Tibial artery (tissue), 4 donors: ENCODE data around the gene METTL17.
A peak's percentile ranks its signal among the peaks of the same experiment; 100 is the strongest.

ENCODE experiments used
- DNase-seq, 2 donors: peaks; one replicate each; pipeline ENCODE4 v3.0.0-alpha.2; 2019
- H3K27ac ChIP-seq, 2 donors: fragments of 200-600 bp; sonication (generic) in 1 of 2; 1 replicate in 1 of 2; 2 replicates in 1 of 2; pipeline ENCODE4 v1.5.1; 2018 to 2019; ENCODE audit warnings: mild to moderate bottlenecking in 1 of 2
- H3K27me3 ChIP-seq, 2 donors: fragments of 200-600 bp; sonication (generic) in 1 of 2; one replicate each; pipeline versions ENCODE4 v1.5.1 to v1.6.0; 2016 to 2019
- H3K36me3 ChIP-seq, 3 donors: fragments of 200-600 bp; sonication (generic) in 2 of 3; one replicate each; pipeline ENCODE4 v1.5.1; 2016 to 2019; ENCODE audit warnings: mild to moderate bottlenecking in 2 of 3
- H3K4me1 ChIP-seq, 4 donors: fragments of 200-600 bp; sonication (generic) in 2 of 4; 1 replicate in 3 of 4; 2 replicates in 1 of 4; pipeline ENCODE4 v1.5.1; 2016 to 2019
- H3K4me3 ChIP-seq, 2 donors: fragments of 200-600 bp; sonication (generic) in 1 of 2; 1 replicate in 1 of 2; 2 replicates in 1 of 2; pipeline ENCODE4 v1.5.1; 2018 to 2019; ENCODE audit warnings: mild to moderate bottlenecking in 2 of 2
- H3K9me3 ChIP-seq, 3 donors: fragments of 200-600 bp; sonication (generic) in 1 of 3; one replicate each; pipeline ENCODE4 v1.5.1; 2016 to 2019
- CTCF ChIP-seq, 2 experiments: fragments of 200-600 bp in 1 of 2; fragments of 450-650 bp in 1 of 2; IDR thresholded peaks; one replicate each; pipeline ENCODE4 v1.5.1; 2017 to 2019; ENCODE audit warnings: antibody characterized with exemption in 2 of 2, mild to moderate bottlenecking in 1 of 2, moderate library complexity in 1 of 2
- intact Hi-C: fragments of 100-400 bp; cut with DNase I; formaldehyde crosslinking; loops from one replicate; pipeline ENCODE4 v1.15.0; 2023; ENCODE audit warnings: low total_unique reads

The METTL17 gene

GRCh38 chr14:21023817-21024584 lies 34.2 kb downstream of the METTL17 start:
- no peak for DNase-seq
- H3K9me3 ChIP-seq, result no peaks in the 10 kb centered on the region
- no peaks in the 10 kb centered on the region for H3K27me3 ChIP-seq
- H3K4me3 ChIP-seq, result peak overlapping the region; percentile 86 to 96
- peak overlapping the region; percentile 96 to 97 for H3K27ac ChIP-seq
- intact Hi-C loops, result loop anchor here (5.0 kb wide), 1 partner anchor 78 kb away; the partner anchor contains the start of gene TMEM253
- H3K36me3 ChIP-seq, result peaks cover 22 to 35% (median 24%) of the 10 kb centered on the region in 3 donors
- TF ChIP-seq CTCF (IDR thresholded peaks at IDR 0.05), result no peak
- H3K4me1 ChIP-seq, result peaks cover 6 to 47% (median 33%) of the 10 kb centered on the region in 4 donors

GRCh38 chr14:21024585-21025370 lies 35.0 kb downstream of the METTL17 start, which contains the start of gene NDRG2:
TSS of gene NDRG2 (minus strand) at chr14:21025061. CDS start at chr14:21023315, 1,746 bp downstream.
- Histone ChIP-seq H3K36me3 (peaks cover 16 to 27% (median 17%) of the 10 kb centered on the region in 3 donors), H3K9me3 (no peaks in the 10 kb centered on the region), H3K4me3 (peak within 1 kb of the TSS; percentile 86 to 96), H3K27me3 (no peaks in the 10 kb centered on the region), H3K4me1 (peaks cover 6 to 47% (median 33%) of the 10 kb centered on the region in 4 donors), H3K27ac (peak within 1 kb of the TSS; percentile 96 to 97)
- TF ChIP-seq CTCF (IDR thresholded peaks at IDR 0.05), result no peak
- intact Hi-C loops, result loop anchor here (5.0 kb wide), 1 partner anchor 78 kb away; the partner anchor contains the start of gene TMEM253
- DNase-seq, result peak; percentile 82 to 91

GRCh38 chr14:21025371-21026273 lies 35.8 kb downstream of the METTL17 start:
- intact Hi-C loops, result no loop called here
- peak in 1 of 2 experiments; percentile 7 for TF ChIP-seq CTCF (IDR thresholded peaks at IDR 0.05)
- DNase-seq, result peak; percentile 76 to 86
- H3K4me1 ChIP-seq, result peaks cover 6 to 47% (median 33%) of the 10 kb centered on the region in 4 donors
- H3K27me3 ChIP-seq, result no peaks in the 10 kb centered on the region
- H3K27ac ChIP-seq, result peak overlapping the region; percentile 96 to 97
- H3K4me3 ChIP-seq, result peak overlapping the region; percentile 86 to 96
- peaks cover 12 to 19% (median 13%) of the 10 kb centered on the region in 3 donors for H3K36me3 ChIP-seq
- H3K9me3 ChIP-seq, result no peaks in the 10 kb centered on the region

GRCh38 chr14:21026274-21026987 lies 36.7 kb downstream of the METTL17 start:
- Histone ChIP-seq H3K4me1 (peaks cover 6 to 47% (median 33%) of the 10 kb centered on the region in 4 donors), H3K27me3 (no peaks in the 10 kb centered on the region), H3K36me3 (peaks cover 5 to 11% (median 8%) of the 10 kb centered on the region in 3 donors), H3K9me3 (no peaks in the 10 kb centered on the region), H3K4me3 (peak overlapping the region; percentile 86 to 96), H3K27ac (peak overlapping the region; percentile 96 to 97)
- DNase-seq, result no peak
- intact Hi-C loops, result no loop called here
- TF ChIP-seq CTCF (IDR thresholded peaks at IDR 0.05), result no peak
